Peyer's patch (tissue), 4 donors: ENCODE results near the gene GOLGA6L10.
"Not testable (repeated sequence)": the region's sequence is repeated elsewhere in the genome, so short reads cannot be mapped to it uniquely, and the experiment has no call there.

ENCODE experiments used
- POLR2A ChIP-seq, 2 donors: fragments of 450-650 bp; IDR thresholded peaks; one replicate each; pipeline ENCODE4 v1.5.1; 2017; ENCODE audit warnings: antibody characterized with exemption in 2 of 2, mild to moderate bottlenecking in 2 of 2, moderate library complexity in 2 of 2
- TF ChIP-seq, protein P1 (sequence below), 6 experiments: fragments of 450-650 bp in 4 of 6; fragments of 200-600 bp in 2 of 6; sonication (generic) in 1 of 6; IDR thresholded peaks; one replicate each; pipeline ENCODE4 v1.5.1; 2017 to 2019; ENCODE audit warnings: antibody characterized with exemption in 6 of 6, mild to moderate bottlenecking in 3 of 6, moderate library complexity in 1 of 6

DNA sequence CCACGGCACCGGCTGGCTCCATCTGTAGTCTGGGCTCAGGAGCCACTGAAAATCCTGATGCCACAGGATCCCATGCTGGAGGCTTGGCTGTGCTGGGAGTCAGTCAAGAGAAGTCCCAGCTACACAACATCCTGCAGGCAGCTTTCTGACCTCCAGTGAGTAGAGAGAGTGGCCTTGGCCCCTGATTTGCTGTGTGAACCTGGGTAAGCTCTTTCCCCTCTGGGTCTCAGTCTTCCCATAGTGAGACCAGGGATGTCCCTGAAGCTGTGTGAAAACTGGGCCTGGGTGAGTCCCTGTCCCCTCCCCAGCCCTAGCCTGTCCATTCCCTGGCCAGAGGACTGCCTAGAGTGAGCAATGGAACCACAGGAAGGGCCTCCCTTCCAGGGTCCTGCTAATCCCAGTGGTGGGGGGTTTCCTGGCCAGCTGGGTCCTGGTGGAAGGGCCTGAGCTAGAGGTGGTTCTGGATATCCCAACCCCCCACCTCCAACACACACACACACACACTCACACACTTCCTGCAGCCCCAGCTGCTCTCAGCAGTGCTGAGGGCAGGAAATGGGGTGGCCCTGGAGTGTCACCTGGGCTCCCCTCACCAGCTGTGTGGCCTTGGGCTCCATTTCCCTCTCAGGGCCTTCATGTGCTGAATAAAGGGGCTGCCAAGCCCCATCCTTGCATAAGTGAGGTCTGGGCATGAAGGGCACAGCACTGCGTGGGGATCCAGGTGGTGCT lies 17.5 kb downstream of the GOLGA6L10 start:
- TF ChIP-seq, protein P1, sequence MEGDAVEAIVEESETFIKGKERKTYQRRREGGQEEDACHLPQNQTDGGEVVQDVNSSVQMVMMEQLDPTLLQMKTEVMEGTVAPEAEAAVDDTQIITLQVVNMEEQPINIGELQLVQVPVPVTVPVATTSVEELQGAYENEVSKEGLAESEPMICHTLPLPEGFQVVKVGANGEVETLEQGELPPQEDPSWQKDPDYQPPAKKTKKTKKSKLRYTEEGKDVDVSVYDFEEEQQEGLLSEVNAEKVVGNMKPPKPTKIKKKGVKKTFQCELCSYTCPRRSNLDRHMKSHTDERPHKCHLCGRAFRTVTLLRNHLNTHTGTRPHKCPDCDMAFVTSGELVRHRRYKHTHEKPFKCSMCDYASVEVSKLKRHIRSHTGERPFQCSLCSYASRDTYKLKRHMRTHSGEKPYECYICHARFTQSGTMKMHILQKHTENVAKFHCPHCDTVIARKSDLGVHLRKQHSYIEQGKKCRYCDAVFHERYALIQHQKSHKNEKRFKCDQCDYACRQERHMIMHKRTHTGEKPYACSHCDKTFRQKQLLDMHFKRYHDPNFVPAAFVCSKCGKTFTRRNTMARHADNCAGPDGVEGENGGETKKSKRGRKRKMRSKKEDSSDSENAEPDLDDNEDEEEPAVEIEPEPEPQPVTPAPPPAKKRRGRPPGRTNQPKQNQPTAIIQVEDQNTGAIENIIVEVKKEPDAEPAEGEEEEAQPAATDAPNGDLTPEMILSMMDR (IDR thresholded peaks at IDR 0.05): not testable (repeated sequence)
- not testable (repeated sequence) for TF ChIP-seq POLR2A (IDR thresholded peaks at IDR 0.05)
